IMR-90 (cell line): Measurements from ENCODE around the gene IL6ST. TPM values are rescaled to one million over a fixed set of nuclear protein-coding genes. Genes with fewer than 3 reads are reported as not detected.

Source experiments
- ATAC-seq: fragments of 200-7000 bp; cut with Tn5 transposase; 2 replicates; pipeline ENCODE4 v1.9.1; 2020; ENCODE audit warnings: low read depth, mild to moderate bottlenecking, moderate library complexity
- BruUV-seq: library from RNA; stranded (reverse); fragments of 400-500 nt; replicated peaks from 2 replicates; lab custom pipeline; 2021; lab: Mats Ljungman, UMichigan
- CTCF ChIA-PET: fragments of 300-600 bp; formaldehyde crosslinking; extraction: SDS; loops from one replicate; lab custom pipeline; 2021; ENCODE audit warnings: antibody characterized with exemption; lab: Yijun Ruan, JAX
- POLR2A ChIA-PET: fragments of 300-600 bp; sonication (Branson Sonifier 250); formaldehyde crosslinking; loops from one replicate; lab custom pipeline; 2022; ENCODE audit warnings: antibody characterized with exemption; ENCODE audit not compliant: unreplicated experiment; lab: Charles Lee
- DNase-seq: peaks from one replicate; pipeline ENCODE4 v3.0.0; 2013
- H2AFZ ChIP-seq: replicated peaks from 2 replicates; pipeline ENCODE3; 2013; ENCODE audit warnings: low read length, mild to moderate bottlenecking; ENCODE audit not compliant: poor library complexity
- H2AK5ac ChIP-seq: 2 replicates; pipeline ENCODE4 v1.6.1; 2013; ENCODE audit warnings: low read depth, low read length, inconsistent platforms
- H2AK9ac ChIP-seq: replicated peaks from 2 replicates; pipeline ENCODE3; 2013; ENCODE audit warnings: mild to moderate bottlenecking, low read depth, low read length, moderate library complexity; ENCODE audit not compliant: poor library complexity
- H2BK120ac ChIP-seq: 2 replicates; pipeline ENCODE4 v1.6.1; 2013; ENCODE audit warnings: low read depth, low read length, inconsistent platforms
- H2BK15ac ChIP-seq: 3 replicates; pipeline ENCODE4 v1.6.1; 2013; ENCODE audit warnings: low read depth, low read length, inconsistent platforms
- H2BK20ac ChIP-seq: 2 replicates; pipeline ENCODE4 v1.6.1; 2013; ENCODE audit warnings: low read depth, mild to moderate bottlenecking, inconsistent platforms, low read length, moderate library complexity
- H2BK5ac ChIP-seq: 2 replicates; pipeline ENCODE4 v1.6.1; 2013; ENCODE audit warnings: mild to moderate bottlenecking, low read depth, low read length, inconsistent platforms; ENCODE audit not compliant: poor library complexity, severe bottlenecking
- H3K14ac ChIP-seq: replicated peaks from 2 replicates; pipeline ENCODE4 v1.6.1; 2013; ENCODE audit warnings: low read depth, low read length, inconsistent platforms
- H3K18ac ChIP-seq: 2 replicates; pipeline ENCODE4 v1.6.1; 2013; ENCODE audit warnings: low read depth, low read length, control low read depth
- H3K23ac ChIP-seq: 2 replicates; pipeline ENCODE4 v1.6.1; 2013; ENCODE audit warnings: low read depth, low read length, inconsistent platforms
- H3K27ac ChIP-seq: 2 replicates; pipeline ENCODE4 v1.5.1; 2013; ENCODE audit warnings: mild to moderate bottlenecking, control low read depth, low read length; ENCODE audit not compliant: insufficient read depth
- H3K27me3 ChIP-seq: 2 replicates; pipeline ENCODE4 v1.6.1; 2013; ENCODE audit warnings: low read length; ENCODE audit not compliant: control insufficient read depth, insufficient read depth
- H3K36me3 ChIP-seq: 2 replicates; pipeline ENCODE4 v1.6.1; 2013; ENCODE audit warnings: low read length, mixed read lengths; ENCODE audit not compliant: control insufficient read depth, insufficient read depth
- H3K4ac ChIP-seq: 2 replicates; pipeline ENCODE4 v1.6.1; 2013; ENCODE audit warnings: low read depth, low read length, inconsistent platforms
- H3K4me1 ChIP-seq: 2 replicates; pipeline ENCODE4 v1.6.1; 2013; ENCODE audit warnings: low read length, mixed read lengths; ENCODE audit not compliant: control insufficient read depth, insufficient read depth
- H3K4me2 ChIP-seq: 2 replicates; pipeline ENCODE4 v1.6.1; 2013; ENCODE audit warnings: low read depth, mild to moderate bottlenecking, control low read depth, low read length, moderate library complexity
- H3K4me3 ChIP-seq: 2 replicates; pipeline ENCODE4 v1.5.1; 2013; ENCODE audit warnings: low read depth, mild to moderate bottlenecking, control low read depth, low read length, moderate library complexity; ENCODE audit not compliant: insufficient read depth
- H3K56ac ChIP-seq: 2 replicates; pipeline ENCODE4 v1.6.1; 2013; ENCODE audit warnings: low read length, inconsistent platforms; ENCODE audit not compliant: insufficient read depth; ENCODE audit errors: extremely low read depth
- H3K79me1 ChIP-seq, 2 experiments: 2 replicates each; pipeline ENCODE4 v1.6.1; 2013; ENCODE audit warnings: low read length in 2 of 2, inconsistent platforms in 1 of 2, low read depth in 1 of 2
- H3K9ac ChIP-seq: 2 replicates; pipeline ENCODE4 v1.6.1; 2013; ENCODE audit warnings: low read depth, low read length, control low read depth
- H3K9me1 ChIP-seq: 2 replicates; pipeline ENCODE4 v1.6.1; 2013; ENCODE audit warnings: low read length, inconsistent platforms; ENCODE audit not compliant: insufficient read depth
- H3K9me3 ChIP-seq: 2 replicates; pipeline ENCODE4 v1.6.1; 2013; ENCODE audit warnings: low read length; ENCODE audit not compliant: control insufficient read depth, insufficient read depth
- H4K20me1 ChIP-seq: 2 replicates; pipeline ENCODE4 v1.6.1; 2013; ENCODE audit warnings: low read length, inconsistent platforms; ENCODE audit not compliant: insufficient read depth
- H4K5ac ChIP-seq: 2 replicates; pipeline ENCODE4 v1.6.1; 2013; ENCODE audit warnings: mild to moderate bottlenecking, low read depth, low read length, control low read depth
- H4K8ac ChIP-seq, 2 experiments: 2 replicates each; pipeline ENCODE4 v1.6.1; 2013; ENCODE audit warnings: low read depth in 2 of 2, low read length in 2 of 2, control low read depth in 1 of 2, inconsistent platforms in 1 of 2
- H4K91ac ChIP-seq: 2 replicates; pipeline ENCODE4 v1.6.1; 2013; ENCODE audit warnings: low read depth, low read length, inconsistent platforms; ENCODE audit not compliant: insufficient read depth
- FOS ChIP-seq: fragments of 150-350 bp; IDR thresholded peaks from 2 replicates; pipeline ENCODE4 v1.6.1; 2016; ENCODE audit warnings: low read depth, low read length
- RFX5 ChIP-seq: IDR thresholded peaks from 2 replicates; pipeline ENCODE4 v1.8.0; 2012; ENCODE audit warnings: low read depth, mild to moderate bottlenecking, low read length, moderate library complexity
- WGBS, 2 experiments: methylation state at CpG; one replicate each; pipeline versions ENCODE4 v1.1.5 to v1.1.7; 2013; ENCODE audit warnings: missing lambda C conversion rate in 2 of 2; ENCODE audit not compliant: insufficient read length in 1 of 2; ENCODE audit errors: extremely low coverage in 2 of 2; 5-methylcytosine and 5-hydroxymethylcytosine counted together
- dilution Hi-C: fragments of 300-500 bp; cut with HindIII; formaldehyde crosslinking; loops from one replicate; pipeline ENCODE4 v1.14.3; 2018; ENCODE audit warnings: low sequenced_read_pairs; ENCODE audit not compliant: unreplicated experiment
- in situ Hi-C: fragments of 300-500 bp; cut with MboI; formaldehyde crosslinking; loops from 3 replicates; pipeline ENCODE4 v1.14.3; 2019; ENCODE audit warnings: low sequenced_read_pairs, inconsistent platforms, mixed read lengths
- intact Hi-C: fragments of 100-400 bp; cut with micrococcal nuclease; formaldehyde crosslinking; loops from 2 replicates; pipeline ENCODE4 v1.10.0; 2022
- polyA plus RNA-seq, 3 experiments: library from polyadenylated mRNA; depleted of rRNA; stranded (reverse); fragments of >200 nt; gene quantifications; 2 replicates each; pipeline ENCODE4 v1.2.3, GENCODE V29; 2012; ENCODE audit warnings: low replicate concordance in 1 of 3
- total RNA-seq: library from RNA; depleted of rRNA; stranded (reverse); fragments of >200 nt; gene quantifications from 2 replicates; pipeline ENCODE4 v1.2.3, GENCODE V29; 2012

Gene IL6ST
- total and polyA plus RNA-seq, 2 of the 4 experiments (the other 2 are of a cell fraction), result 90.6 to 506 TPM

GRCh38 chr5:56004874-56005273, 10.1 kb upstream of the IL6ST start:
- ATAC-seq (no peak), DNase-seq (no peak)
- no peak overlapping the region for H3K18ac ChIP-seq
- dilution Hi-C loops, result no loop called here
- no peak overlapping the region for H2AK5ac ChIP-seq
- H3K4me3 ChIP-seq, result no peak overlapping the region
- no peak overlapping the region for H4K91ac ChIP-seq
- H3K14ac ChIP-seq, result no peak overlapping the region
- intact Hi-C loops, result no loop called here
- H3K4ac ChIP-seq, result no peak overlapping the region
- no peak overlapping the region for H3K56ac ChIP-seq
- no peak overlapping the region for H3K4me2 ChIP-seq
- no peak overlapping the region for H2AFZ ChIP-seq
- H2BK15ac ChIP-seq, result peak overlapping the region; percentile 56; the same call in 1 of the 3 replicates
- no peaks in the 10 kb centered on the region for H3K79me1 ChIP-seq
- H4K5ac ChIP-seq, result no peak overlapping the region
- H3K27ac ChIP-seq, result no peak overlapping the region
- H3K36me3 ChIP-seq, result no peaks in the 10 kb centered on the region
- BruUV-seq, result no TSS peak
- no peak overlapping the region for H2BK5ac ChIP-seq
- H4K20me1 ChIP-seq, result no peaks in the 10 kb centered on the region
- no peak overlapping the region for H2AK9ac ChIP-seq
- peaks cover 5% of the 10 kb centered on the region for H3K4me1 ChIP-seq
- no peak overlapping the region for H4K8ac ChIP-seq
- no CpG with 5 or more reads among the region's 1 CpG for WGBS, 2 experiments
- TF ChIP-seq FOS, result no peak
- no peak for TF ChIP-seq RFX5
- no peaks in the 10 kb centered on the region for H3K27me3 ChIP-seq
- ChIA-PET POLR2A (no interaction called here), CTCF (interaction anchor here (0.7 kb wide), 1 partner anchor 53 kb away, joined by 3 read pairs; no protein-coding TSS in a partner anchor)
- H3K23ac ChIP-seq, result no peak overlapping the region
- H3K9ac ChIP-seq, result no peak overlapping the region
- no peaks in the 10 kb centered on the region for H3K9me1 ChIP-seq
- no peak overlapping the region for H2BK120ac ChIP-seq
- no peak overlapping the region for H2BK20ac ChIP-seq
- in situ Hi-C loops, result no loop called here
- 0 out of 2 replicates have a peak, but pooled peaks cover 2% of the 10 kb centered on the region for H3K9me3 ChIP-seq
